H9 (cell line): ENCODE data around the gene TNKS2. TPM values are rescaled to one million over a fixed set of nuclear protein-coding genes. Genes with fewer than 3 reads are reported as not detected.

Experiments
- DNase-seq: peaks from one replicate; pipeline ENCODE4 v3.0.0-alpha.2; 2017
- H2AFZ ChIP-seq: one replicate; pipeline ENCODE4 v1.6.1; 2013; ENCODE audit warnings: mild to moderate bottlenecking, low read length, control low read depth, moderate library complexity
- H2AK5ac ChIP-seq: 2 replicates; pipeline ENCODE4 v1.6.1; 2013; ENCODE audit warnings: low read length, control low read depth, mixed read lengths; ENCODE audit not compliant: insufficient read length
- H2BK120ac ChIP-seq: one replicate; pipeline ENCODE4 v1.6.1; 2013; ENCODE audit warnings: low read depth, mild to moderate bottlenecking, low read length, control low read depth, inconsistent platforms; ENCODE audit not compliant: poor library complexity, severe bottlenecking
- H2BK12ac ChIP-seq: 2 replicates; pipeline ENCODE4 v1.6.1; 2013; ENCODE audit warnings: low read length, control low read depth, mixed read lengths, low read depth; ENCODE audit not compliant: insufficient read length
- H2BK15ac ChIP-seq: 2 replicates; pipeline ENCODE4 v1.6.1; 2013; ENCODE audit warnings: low read depth, low read length, control low read depth
- H2BK20ac ChIP-seq: one replicate; pipeline ENCODE4 v1.6.1; 2013; ENCODE audit warnings: low read depth, mild to moderate bottlenecking, low read length, control low read depth, inconsistent platforms; ENCODE audit not compliant: poor library complexity, severe bottlenecking
- H2BK5ac ChIP-seq: 2 replicates; pipeline ENCODE4 v1.6.1; 2013; ENCODE audit warnings: low read length, control low read depth, mixed read lengths; ENCODE audit not compliant: insufficient read length
- H3K14ac ChIP-seq: 2 replicates; pipeline ENCODE4 v1.6.1; 2013; ENCODE audit warnings: low read length, control low read depth; ENCODE audit not compliant: insufficient read depth
- H3K18ac ChIP-seq: 2 replicates; pipeline ENCODE4 v1.6.1; 2013; ENCODE audit warnings: low read depth, mild to moderate bottlenecking, mixed read lengths, low read length, control low read depth; ENCODE audit not compliant: insufficient read length
- H3K23ac ChIP-seq: 2 replicates; pipeline ENCODE4 v1.6.1; 2013; ENCODE audit warnings: low read length, control low read depth, mixed read lengths, low read depth; ENCODE audit not compliant: insufficient read length
- H3K23me2 ChIP-seq: 2 replicates; pipeline ENCODE4 v1.6.1; 2013; ENCODE audit warnings: low read depth, mild to moderate bottlenecking, mixed read lengths, low read length, control low read depth; ENCODE audit not compliant: insufficient read length, poor library complexity, severe bottlenecking
- H3K27ac ChIP-seq: 2 replicates; pipeline ENCODE4 v1.5.1; 2013; ENCODE audit warnings: low read length, control low read depth, mixed read lengths, low read depth; ENCODE audit not compliant: insufficient read length
- H3K27me3 ChIP-seq: 2 replicates; pipeline ENCODE4 v1.6.1; 2013; ENCODE audit warnings: low read length, control low read depth, inconsistent platforms; ENCODE audit not compliant: insufficient read depth
- H3K4ac ChIP-seq: 2 replicates; pipeline ENCODE4 v1.6.1; 2013; ENCODE audit warnings: low read depth, mild to moderate bottlenecking, control low read depth, inconsistent platforms, low read length, moderate library complexity
- H3K4me1 ChIP-seq: 2 replicates; pipeline ENCODE4 v1.6.1; 2013; ENCODE audit warnings: low read length, control low read depth, inconsistent platforms; ENCODE audit not compliant: insufficient read depth
- H3K4me2 ChIP-seq: 2 replicates; pipeline ENCODE4 v1.6.1; 2013; ENCODE audit warnings: low read length, control low read depth, mixed read lengths; ENCODE audit not compliant: insufficient read length, insufficient read depth
- H3K56ac ChIP-seq: 2 replicates; pipeline ENCODE4 v1.6.1; 2013; ENCODE audit warnings: low read depth, mild to moderate bottlenecking, mixed read lengths, low read length, control low read depth; ENCODE audit not compliant: insufficient read length
- H3K79me1 ChIP-seq: 2 replicates; pipeline ENCODE4 v1.6.1; 2013; ENCODE audit warnings: low read depth, mild to moderate bottlenecking, moderate library complexity, low read length, control low read depth, inconsistent platforms; ENCODE audit not compliant: insufficient read depth, poor library complexity, severe bottlenecking
- H3K79me2 ChIP-seq: 2 replicates; pipeline ENCODE4 v1.6.1; 2013; ENCODE audit warnings: low read length, control low read depth, inconsistent platforms; ENCODE audit not compliant: insufficient read depth
- H3K9ac ChIP-seq: 2 replicates; pipeline ENCODE4 v1.6.1; 2013; ENCODE audit warnings: low read length, control low read depth, mixed read lengths; ENCODE audit not compliant: insufficient read length; ENCODE audit errors: extremely low read depth
- H3K9me3 ChIP-seq: one replicate; pipeline ENCODE4 v1.6.1; 2013; ENCODE audit warnings: low read depth, low read length, inconsistent platforms; ENCODE audit not compliant: control insufficient read depth
- H3T11ph ChIP-seq: one replicate; pipeline ENCODE4 v1.6.1; 2013; ENCODE audit warnings: mild to moderate bottlenecking, low read length, control low read depth, inconsistent platforms
- H4K20me1 ChIP-seq: one replicate; pipeline ENCODE4 v1.6.1; 2013; ENCODE audit not compliant: control insufficient read depth, insufficient read length, insufficient read depth
- H4K5ac ChIP-seq: 2 replicates; pipeline ENCODE4 v1.6.1; 2013; ENCODE audit warnings: low read depth, mild to moderate bottlenecking, mixed read lengths, low read length, control low read depth; ENCODE audit not compliant: insufficient read length
- H4K8ac ChIP-seq: replicated peaks from 2 replicates; pipeline ENCODE4 v1.6.1; 2013; ENCODE audit warnings: low read length, control low read depth, mixed read lengths, low read depth; ENCODE audit not compliant: insufficient read length
- H4K91ac ChIP-seq: 2 replicates; pipeline ENCODE4 v1.6.1; 2013; ENCODE audit warnings: low read depth, mild to moderate bottlenecking, moderate library complexity, mixed read lengths, low read length, control low read depth; ENCODE audit not compliant: insufficient read length
- H3K27ac Mint-ChIP-seq, 3 experiments: 2 replicates in 2 of 3; 3 replicates in 1 of 3; pipeline ENCODE4 v1.8.0; 2020 to 2021; ENCODE audit warnings: mixed read lengths in 3 of 3, mild to moderate bottlenecking in 1 of 3, moderate library complexity in 1 of 3
- H3K27me3 Mint-ChIP-seq: 2 replicates; pipeline ENCODE4 v1.8.0; 2021; ENCODE audit warnings: low read depth, mild to moderate bottlenecking, moderate library complexity, mixed read lengths
- H3K36me3 Mint-ChIP-seq, 3 experiments: 2 replicates in 2 of 3; 3 replicates in 1 of 3; pipeline ENCODE4 v1.8.0; 2020 to 2021; ENCODE audit warnings: low read depth in 3 of 3, mixed read lengths in 3 of 3; ENCODE audit not compliant: insufficient read depth in 1 of 3
- H3K4me1 Mint-ChIP-seq, 2 experiments: 2 replicates each; pipeline ENCODE4 v1.8.0; 2020; ENCODE audit warnings: mixed read lengths in 2 of 2
- H3K4me3 Mint-ChIP-seq, 2 experiments: 2 replicates in 1 of 2; 3 replicates in 1 of 2; pipeline ENCODE4 v1.8.0; 2020 to 2021; ENCODE audit warnings: mild to moderate bottlenecking in 2 of 2, mixed read lengths in 2 of 2, moderate library complexity in 1 of 2
- H3K9me3 Mint-ChIP-seq, 2 experiments: 2 replicates in 1 of 2; 3 replicates in 1 of 2; pipeline ENCODE4 v1.8.0; 2020; ENCODE audit warnings: mild to moderate bottlenecking in 2 of 2, mixed read lengths in 2 of 2, moderate library complexity in 1 of 2
- WGBS: extraction: QIAGEN DNeasy Blood & Tissue Kit; methylation state at CpG from one replicate; pipeline ENCODE4 v1.1.7; 2013; ENCODE audit warnings: missing lambda C conversion rate, low lambda C conversion rate, mixed read lengths; ENCODE audit not compliant: insufficient read length; ENCODE audit errors: extremely low coverage; 5-methylcytosine and 5-hydroxymethylcytosine counted together
- total RNA-seq: library from RNA; stranded (reverse); gene quantifications from 2 replicates; pipeline ENCODE4 v1.2.1, GENCODE V29; 2021
- TF ChIP-seq, protein P1 (sequence below): fragments of 200-600 bp; sonication (generic); conservative IDR thresholded peaks from 3 replicates; pipeline ENCODE4 v1.8.0; 2021; ENCODE audit warnings: antibody characterized with exemption, mild to moderate bottlenecking

TNKS2 gene
- total RNA-seq, 1 experiment from 2014 or later = 58.9 TPM

DNA sequence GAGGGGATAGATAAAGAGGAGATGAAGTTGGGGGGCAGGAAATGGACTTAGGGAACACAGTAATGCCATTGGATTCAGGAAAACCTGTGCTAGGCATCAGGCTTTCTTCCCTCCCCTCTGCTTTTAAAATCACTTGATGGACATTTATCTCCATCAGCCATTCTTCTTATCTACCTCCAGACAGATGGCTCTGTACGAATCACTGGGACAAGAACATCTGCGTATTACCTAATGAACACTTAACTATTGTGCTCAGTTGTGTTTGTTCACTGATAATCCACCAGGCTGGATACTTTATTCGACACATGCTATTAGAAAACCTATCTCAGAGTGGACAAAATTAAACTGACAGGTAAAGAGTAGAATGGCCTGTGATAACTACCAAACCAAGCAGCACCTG, 40.0 kb downstream of the TNKS2 start:
- peaks cover 35 to 85% (median 76%) of the 10 kb centered on the region in 3 experiments for H3K36me3 Mint-ChIP-seq
- no peak overlapping the region for H3K27ac ChIP-seq
- H2AK5ac ChIP-seq = no peak overlapping the region
- H2BK5ac ChIP-seq = no peak overlapping the region
- no peaks in the 10 kb centered on the region for H3K27me3 Mint-ChIP-seq
- no peak overlapping the region for H2BK20ac ChIP-seq
- no peak overlapping the region for H3T11ph ChIP-seq
- TF ChIP-seq, protein P1, sequence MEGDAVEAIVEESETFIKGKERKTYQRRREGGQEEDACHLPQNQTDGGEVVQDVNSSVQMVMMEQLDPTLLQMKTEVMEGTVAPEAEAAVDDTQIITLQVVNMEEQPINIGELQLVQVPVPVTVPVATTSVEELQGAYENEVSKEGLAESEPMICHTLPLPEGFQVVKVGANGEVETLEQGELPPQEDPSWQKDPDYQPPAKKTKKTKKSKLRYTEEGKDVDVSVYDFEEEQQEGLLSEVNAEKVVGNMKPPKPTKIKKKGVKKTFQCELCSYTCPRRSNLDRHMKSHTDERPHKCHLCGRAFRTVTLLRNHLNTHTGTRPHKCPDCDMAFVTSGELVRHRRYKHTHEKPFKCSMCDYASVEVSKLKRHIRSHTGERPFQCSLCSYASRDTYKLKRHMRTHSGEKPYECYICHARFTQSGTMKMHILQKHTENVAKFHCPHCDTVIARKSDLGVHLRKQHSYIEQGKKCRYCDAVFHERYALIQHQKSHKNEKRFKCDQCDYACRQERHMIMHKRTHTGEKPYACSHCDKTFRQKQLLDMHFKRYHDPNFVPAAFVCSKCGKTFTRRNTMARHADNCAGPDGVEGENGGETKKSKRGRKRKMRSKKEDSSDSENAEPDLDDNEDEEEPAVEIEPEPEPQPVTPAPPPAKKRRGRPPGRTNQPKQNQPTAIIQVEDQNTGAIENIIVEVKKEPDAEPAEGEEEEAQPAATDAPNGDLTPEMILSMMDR = no peak
- H3K4me1 ChIP-seq = no peaks in the 10 kb centered on the region
- H3K27ac Mint-ChIP-seq = no peak overlapping the region
- H3K9ac ChIP-seq = no peak overlapping the region
- DNase-seq = no peak
- H2BK120ac ChIP-seq = no peak overlapping the region
- no peaks in the 10 kb centered on the region for H3K23me2 ChIP-seq
- H4K8ac ChIP-seq = no peak overlapping the region
- no peak overlapping the region for H3K4ac ChIP-seq
- H3K56ac ChIP-seq = no peak overlapping the region
- peaks cover 4% of the 10 kb centered on the region in 2 experiments for H3K4me1 Mint-ChIP-seq
- no peaks in the 10 kb centered on the region for H3K9me3 Mint-ChIP-seq
- H3K79me2 ChIP-seq = no peaks in the 10 kb centered on the region
- no peak overlapping the region for H2BK12ac ChIP-seq
- H3K4me3 Mint-ChIP-seq = no peak overlapping the region
- no peak overlapping the region for H3K4me2 ChIP-seq
- H3K23ac ChIP-seq = no peak overlapping the region
- no peak overlapping the region for H2AFZ ChIP-seq
- H2BK15ac ChIP-seq = no peak overlapping the region
- H4K20me1 ChIP-seq = no peaks in the 10 kb centered on the region
- WGBS = no CpG with 5 or more reads among the region's 3 CpGs
- no peak overlapping the region for H3K14ac ChIP-seq
- no peak overlapping the region for H3K18ac ChIP-seq
- H3K79me1 ChIP-seq = no peaks in the 10 kb centered on the region
- H4K91ac ChIP-seq = no peak overlapping the region
- no peak overlapping the region for H4K5ac ChIP-seq
- H3K27me3 ChIP-seq = no peaks in the 10 kb centered on the region
- no peaks in the 10 kb centered on the region for H3K9me3 ChIP-seq
